Activated CD4-positive, alpha-beta T cell treated with anti-CD3 and anti-CD28 coated beads, Interleukin-10, Interleukin-2, amounts not matched to agents 100 ng/mL and 50 ng/mL, durations not matched to agents 16 hours and 8 hours (primary cell): ENCODE results near the gene FAM120B.

Experiments used
- DNase-seq: peaks from one replicate; pipeline ENCODE4 v3.0.0-alpha.2; 2020

FAM120B gene

GRCh38 chr6:170362121-170362520 is 55.6 kb downstream of the FAM120B start:
- no peak for DNase-seq

GRCh38 chr6:170363255-170363654 is 56.7 kb downstream of the FAM120B start:
- no peak for DNase-seq

DNA sequence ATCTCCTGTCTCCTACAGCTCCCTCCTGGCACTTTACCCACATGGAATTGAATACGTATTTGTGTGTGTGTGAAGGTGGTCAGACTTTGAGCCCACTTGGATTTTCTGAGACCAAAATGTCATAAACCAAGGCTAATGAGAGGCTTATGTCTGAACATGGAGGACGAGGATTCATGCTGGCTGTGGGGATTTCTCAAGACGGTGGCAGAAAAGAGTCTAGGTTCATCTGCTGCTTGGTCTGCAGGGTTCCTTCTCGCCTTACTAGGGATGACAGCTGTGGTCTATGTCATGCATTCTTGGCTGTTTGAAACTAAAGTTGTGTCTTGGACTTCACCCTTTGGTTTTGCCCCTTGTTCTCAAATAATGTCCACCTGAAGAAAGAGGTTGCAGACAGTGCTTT is 58.6 kb downstream of the FAM120B start:
- no peak for DNase-seq

DNA sequence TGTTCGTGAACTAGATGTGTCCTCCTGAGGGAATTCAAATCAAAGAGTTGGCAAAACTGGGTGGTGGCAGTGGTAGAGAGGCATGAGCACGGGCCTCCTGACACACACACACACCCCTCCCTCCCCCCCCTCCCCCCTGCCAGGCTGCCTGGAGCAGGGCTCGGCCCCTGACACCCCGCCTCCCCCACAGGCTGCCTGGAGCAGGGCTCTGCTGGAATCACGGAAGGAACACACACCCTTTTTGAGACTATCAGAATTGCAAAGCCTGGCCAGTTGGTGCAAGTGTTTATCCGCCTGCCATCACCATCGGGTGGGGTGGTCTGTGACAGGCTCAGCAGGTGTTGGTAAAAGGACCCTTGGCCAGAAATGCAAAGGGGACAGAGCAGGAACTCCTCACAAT is 59.0 kb downstream of the FAM120B start:
- no peak for DNase-seq

DNA sequence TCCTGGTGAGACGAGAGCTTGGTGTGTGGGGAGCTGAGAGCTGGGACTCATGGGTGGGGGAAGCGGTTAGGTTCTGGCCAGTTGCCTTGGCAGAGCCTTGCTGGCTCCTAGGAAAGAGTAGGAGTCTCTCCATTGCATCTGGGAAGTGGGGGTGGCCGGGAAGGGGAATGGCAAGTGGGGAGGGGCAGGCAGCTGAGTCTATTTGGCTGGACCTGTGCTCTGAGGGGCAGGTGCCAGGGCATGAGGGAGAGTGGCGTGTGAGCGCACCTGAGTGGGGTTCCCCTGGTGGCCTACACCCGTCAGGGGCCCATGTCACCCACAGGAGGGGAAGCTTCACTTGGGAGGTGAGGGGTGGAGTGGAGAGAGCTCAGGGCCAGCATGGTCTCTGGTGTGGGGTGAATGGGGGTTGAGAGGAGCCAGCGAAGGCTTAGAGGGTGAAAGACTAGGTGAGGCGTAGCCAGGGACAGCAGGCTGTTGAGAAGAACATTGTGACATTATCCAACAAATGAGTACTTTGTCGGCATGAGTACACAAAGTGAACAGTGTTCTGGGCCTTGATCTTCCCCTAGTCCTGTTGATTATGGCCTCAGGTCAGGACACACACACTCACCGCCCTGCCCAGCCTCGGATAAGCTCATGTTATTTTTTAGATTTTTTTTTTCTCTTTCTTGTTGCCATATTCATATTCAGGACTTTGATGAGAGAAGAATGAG is 59.8 kb downstream of the FAM120B start:
- DNase-seq: no peak

DNA sequence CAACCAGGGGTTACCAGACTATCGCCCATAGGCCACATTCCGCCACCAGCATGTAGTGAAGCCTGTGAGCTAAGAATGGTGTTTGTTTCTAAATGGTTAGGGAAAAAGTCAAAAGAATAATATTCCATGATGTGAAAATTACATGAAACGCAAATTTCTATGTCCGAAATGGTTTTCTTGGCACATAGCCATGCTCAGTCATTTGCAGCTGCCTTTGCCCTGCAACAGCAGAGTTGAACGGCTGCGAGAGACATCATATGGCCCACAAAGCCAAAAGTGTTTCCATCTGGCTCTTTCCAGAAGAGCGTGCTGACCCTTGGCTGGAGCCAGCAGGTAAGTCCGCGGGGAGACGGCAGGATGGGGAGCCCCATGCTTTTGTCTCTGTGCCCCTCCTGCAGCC is 60.7 kb downstream of the FAM120B start:
- DNase-seq: no peak

DNA sequence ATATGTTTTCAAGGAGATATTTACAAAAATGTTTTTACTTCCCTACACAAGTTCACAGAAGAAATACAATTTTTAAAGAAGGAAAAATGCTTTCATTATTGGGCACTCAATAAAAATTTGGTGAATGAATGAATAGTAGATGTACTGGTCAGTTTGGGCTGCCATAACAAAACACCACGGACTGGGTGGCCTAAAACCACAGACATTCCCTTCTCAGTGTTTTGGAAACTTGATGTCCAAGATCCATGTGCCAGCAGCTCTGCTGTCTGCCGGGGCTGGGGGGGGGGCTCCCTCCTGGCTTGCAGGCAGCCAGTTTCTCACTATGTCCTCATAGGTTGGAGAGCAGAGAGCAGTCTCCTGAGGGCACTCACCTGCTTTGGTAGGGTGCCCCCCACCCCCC is 62.0 kb downstream of the FAM120B start:
- no peak for DNase-seq

DNA sequence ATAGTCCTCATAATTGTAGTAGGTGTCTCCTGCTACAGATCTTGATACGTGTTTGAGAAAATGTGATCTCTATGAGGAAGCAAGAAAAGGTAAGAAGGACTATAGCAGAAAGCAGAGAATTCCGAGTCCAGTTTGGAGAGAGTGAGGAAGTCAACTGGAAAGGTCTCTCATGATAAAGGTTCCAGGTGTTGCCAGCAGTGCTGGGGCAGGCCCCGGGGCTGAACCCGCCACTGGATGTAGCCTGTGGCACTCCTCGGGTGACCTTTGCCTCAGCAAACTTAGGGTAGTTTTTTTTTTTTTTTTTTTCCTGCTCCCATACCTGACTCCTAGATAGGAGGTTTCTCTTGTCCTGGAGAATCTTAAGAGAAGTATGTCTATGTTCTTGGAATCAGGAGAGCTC is 62.8 kb downstream of the FAM120B start:
- no peak for DNase-seq

DNA sequence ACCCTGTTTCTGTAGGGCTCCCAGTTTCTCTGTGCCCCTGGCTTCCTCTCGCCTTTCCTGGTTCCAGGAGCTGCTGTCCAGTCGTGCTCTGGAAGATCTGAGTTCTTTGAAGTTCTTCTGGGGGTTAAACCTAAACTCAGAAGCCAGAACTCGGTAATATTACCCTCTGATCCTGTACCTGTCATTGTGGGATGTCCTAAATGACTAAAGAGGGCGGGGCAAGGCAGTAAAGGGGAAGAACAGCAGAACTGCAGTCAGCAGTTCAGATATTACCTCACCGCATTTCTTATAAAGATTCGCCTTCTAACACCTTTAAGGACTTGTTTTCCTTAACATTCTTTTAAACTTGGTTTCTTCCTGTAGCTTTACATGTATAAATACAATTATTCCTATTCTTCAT is 63.9 kb downstream of the FAM120B start:
- DNase-seq: peak; percentile 72

DNA sequence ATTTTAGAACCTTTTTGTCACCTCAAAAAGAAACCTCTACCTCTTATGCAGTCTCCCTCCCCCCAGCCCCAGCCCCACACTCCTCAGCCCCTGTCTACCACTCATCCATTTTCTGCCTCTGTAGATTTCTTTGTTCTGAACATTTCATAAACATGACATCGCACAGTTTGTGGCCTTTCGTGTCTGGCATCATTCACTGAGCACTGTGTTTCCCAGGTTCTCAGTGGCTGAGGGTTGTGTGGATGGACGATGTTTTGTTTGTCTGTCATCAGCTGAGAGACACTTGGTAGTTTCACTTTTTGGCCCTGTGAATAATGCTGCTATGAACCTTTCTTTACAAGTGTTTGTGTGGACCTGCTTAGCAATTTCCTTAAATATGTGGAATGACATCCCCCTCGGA is 64.5 kb downstream of the FAM120B start:
- DNase-seq: no peak

DNA sequence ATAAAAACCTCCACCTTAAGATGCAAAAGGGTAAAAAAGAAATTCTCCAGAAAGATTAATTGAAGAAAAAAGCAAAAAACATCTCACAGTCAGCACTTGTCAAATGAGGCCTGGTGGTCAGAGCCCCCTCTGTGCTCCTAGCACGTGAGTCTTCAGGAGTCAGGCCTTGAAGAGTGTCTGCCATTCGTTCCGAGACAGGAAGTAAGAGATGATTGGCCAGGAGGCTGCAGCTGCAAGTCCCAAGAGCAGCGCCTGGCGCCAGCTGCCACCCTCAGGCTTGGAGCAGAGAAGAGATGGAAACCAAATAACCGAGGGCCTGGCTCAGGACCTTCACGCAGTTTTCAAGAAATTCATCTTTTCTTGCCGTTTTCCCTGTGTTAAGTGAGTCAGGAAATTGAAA is 65.0 kb downstream of the FAM120B start:
- no peak for DNase-seq

DNA sequence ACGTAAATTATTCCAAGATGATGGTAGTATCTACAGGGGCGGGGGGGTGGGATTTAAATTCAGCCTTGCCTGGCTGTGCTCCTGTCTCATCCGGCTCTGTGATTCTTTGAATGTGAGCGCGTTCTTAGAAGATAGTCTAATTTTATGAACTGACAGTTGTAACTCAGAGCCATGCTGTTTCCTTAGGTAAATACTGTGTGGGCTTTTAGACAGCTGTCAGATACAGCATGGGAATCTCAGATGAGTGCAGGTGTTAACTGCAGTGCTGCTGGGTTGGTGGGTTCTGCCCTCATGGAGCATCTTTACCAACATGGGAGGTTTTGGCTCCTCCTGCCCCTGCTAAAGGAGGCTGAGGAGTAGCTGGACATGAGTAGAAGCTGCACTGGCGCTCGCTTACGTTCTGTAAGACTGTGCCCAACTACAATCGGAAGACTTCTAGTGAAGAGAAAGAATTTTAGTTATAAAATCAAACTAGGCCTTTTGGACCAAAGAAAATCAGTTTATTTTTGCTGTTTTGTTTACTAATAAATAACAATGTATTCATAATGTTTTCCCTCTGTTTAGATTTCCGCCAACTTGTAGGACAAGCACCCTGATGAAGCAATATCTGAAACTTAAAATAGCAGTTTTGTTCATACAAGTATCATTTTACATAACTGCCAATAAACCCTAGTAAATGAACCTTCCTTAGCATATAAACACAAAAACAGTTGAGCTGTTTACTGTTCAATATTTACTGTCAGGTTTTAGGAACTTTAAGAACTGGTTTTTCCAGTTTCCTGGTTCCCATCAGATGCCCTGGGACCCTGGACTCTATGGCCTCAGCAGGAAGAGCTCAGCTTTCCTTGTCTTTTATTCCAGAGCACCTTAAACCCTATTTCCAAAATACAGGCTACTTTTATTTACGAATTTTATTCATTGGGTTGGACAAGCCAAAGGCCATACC is 66.1 kb downstream of the FAM120B start:
- no peak for DNase-seq

DNA sequence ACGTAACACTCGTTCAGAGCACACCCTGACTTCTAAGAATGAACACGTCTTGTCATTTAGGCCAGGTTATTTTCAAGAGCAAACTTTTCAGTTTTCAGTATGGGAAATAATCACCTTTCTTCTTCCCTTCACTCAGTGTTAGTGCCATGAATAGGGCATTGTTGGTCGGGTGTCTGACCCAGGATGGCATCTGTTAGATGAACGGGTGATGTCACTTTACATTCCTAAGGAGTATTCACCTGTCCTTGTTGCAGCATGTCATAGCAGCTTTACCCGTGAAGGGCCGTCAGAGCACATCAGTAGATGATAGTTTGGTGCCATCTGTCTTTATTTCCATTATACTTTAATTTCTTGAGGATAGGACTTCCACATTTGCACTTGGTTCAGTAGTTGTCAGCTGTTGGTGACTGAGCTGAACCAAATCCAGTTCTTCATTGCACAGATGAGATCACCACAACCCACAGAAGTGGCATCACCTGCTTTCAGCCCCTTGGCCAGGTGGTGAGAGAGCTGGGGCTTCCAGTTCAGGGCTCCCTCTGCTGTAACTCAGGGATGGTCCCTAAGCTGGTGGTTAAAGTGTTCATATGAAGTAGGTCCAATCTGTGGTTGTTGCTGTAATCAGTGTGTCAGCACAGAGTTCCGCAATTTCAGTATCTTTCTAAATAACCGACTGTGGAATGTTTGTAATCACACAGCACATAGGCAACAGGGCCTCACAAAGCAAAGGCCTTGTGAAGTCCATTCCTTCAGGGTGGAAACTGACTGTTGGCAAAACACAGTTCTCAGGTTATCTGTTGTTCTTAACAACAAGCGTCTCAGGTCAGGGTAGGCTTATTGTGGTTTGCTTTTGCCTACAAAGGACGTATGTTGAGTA is 68.2 kb downstream of the FAM120B start:
- DNase-seq: no peak

DNA sequence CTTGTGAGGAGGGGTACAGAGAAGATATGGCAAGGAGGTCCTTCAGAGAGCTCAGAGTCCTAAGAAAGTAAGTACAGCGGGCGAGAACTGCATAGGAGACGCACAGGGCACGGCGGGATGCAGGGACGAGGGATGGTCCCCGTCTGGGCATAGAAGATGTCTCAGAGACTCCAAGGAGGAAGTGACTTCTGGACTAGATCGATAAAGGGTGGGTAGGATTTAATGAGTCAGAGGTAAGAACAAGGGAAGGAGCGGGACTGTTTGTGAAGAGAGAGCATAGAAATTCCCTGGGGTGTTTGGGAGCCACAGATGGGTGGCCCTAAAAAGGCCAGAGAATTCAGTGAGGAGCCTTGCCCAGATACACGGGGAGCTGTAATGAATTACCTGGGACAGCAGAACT is 69.1 kb downstream of the FAM120B start:
- no peak for DNase-seq

- DNase-seq: no peak
Measured at GRCh38 chr6:170376386-170377043, 70.0 kb downstream of the FAM120B start.

GRCh38 chr6:170378502-170378901 is 71.9 kb downstream of the FAM120B start:
- DNase-seq: peak; percentile 36

- DNase-seq: no peak
Measured at GRCh38 chr6:170381562-170381961, 75.0 kb downstream of the FAM120B start.

DNA sequence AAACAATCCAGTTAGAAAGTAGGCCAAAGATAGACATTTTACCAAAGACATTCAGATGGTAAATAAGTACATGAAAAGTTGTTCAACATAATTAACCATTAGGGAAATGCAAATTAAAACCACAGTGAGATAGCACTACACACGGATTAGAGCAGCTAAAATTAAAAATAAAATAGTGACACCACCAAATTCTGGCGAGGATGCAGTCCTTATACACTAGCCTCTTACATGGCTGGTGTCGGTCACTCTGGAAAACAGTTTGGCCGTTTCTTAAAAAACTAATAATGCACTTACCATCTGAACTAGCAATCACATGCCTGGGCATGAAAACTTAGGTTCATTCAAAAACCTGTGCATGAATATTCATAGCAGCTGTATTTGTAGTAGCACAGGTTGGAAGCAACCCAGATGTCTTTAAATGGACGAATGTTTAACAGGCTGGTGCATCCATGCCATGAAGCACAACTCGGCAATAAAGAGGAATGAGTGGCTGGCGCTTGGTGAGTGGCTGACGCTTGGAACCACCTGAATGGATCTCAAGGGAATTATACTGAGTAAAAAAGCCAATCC is 77.0 kb downstream of the FAM120B start:
- DNase-seq: no peak

GRCh38 chr6:170385506-170385905 is 78.9 kb downstream of the FAM120B start:
- DNase-seq: no peak

DNA sequence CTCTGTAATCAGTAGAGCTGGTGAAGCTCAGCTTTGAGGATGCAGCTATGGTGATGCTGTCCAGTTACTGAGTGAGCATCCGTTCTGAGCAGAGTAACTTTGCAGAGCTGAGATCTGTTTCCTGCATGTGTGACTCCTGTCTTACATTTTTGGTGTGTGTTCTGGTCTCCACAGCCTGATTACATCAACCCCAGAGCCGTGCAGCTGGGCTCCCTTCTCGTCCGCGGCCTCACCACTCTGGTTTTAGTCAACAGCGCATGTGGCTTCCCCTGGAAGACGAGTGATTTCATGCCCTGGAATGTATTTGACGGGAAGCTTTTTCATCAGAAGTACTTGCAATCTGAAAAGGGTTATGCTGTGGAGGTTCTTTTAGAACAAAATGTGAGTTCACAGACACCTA is 81.6 kb downstream of the FAM120B start:
- DNase-seq: no peak

DNA sequence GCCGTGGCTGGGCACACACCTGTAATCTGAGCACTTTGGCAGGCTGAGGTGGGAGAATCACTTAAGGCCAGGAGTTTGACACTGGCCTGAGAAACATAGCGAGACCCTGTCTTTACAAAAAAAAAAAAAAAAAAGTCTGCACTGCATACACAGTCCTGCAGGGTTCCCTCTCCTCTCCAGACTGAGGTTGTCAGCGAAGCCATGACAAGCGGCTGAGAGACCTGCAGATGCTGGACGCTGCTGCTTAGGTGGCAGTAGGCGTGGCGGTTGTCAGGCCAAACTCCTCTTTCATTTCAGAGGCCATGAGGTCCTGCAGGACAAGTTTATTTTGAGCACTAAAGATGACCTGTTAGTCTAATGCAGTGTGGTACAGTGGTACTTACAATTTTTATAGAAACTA is 86.5 kb downstream of the FAM120B start:
- DNase-seq: no peak

- peak; percentile 49 for DNase-seq
Measured at GRCh38 chr6:170393807-170394399, 87.3 kb downstream of the FAM120B start.
